ENCODE measurements around the gene PEX10. TPM values are rescaled to one million over a fixed set of nuclear protein-coding genes. Genes with fewer than 3 reads are reported as not detected.

Gene PEX10
- total RNA-seq, 1 donor from 2014 or later = 15.8 TPM

- no peak overlapping the region for H3K27ac ChIP-seq (replicated peaks)
Measured at GRCh38 chr1:2375923-2376260, 36.5 kb downstream of the PEX10 start.

GRCh38 chr1:2375246-2375922 lies 37.0 kb downstream of the PEX10 start:
- H3K36me3 ChIP-seq = no peaks in the 10 kb centered on the region
- intact Hi-C loops (cut with micrococcal nuclease) = no loop called here
- no peak for DNase-seq
- H3K4me3 ChIP-seq = no peak overlapping the region
- no peaks in the 10 kb centered on the region for H3K27me3 ChIP-seq (ENCODE audit: low read depth)
- H3K27ac ChIP-seq (replicated peaks) = no peak overlapping the region
- TF ChIP-seq CTCF (IDR thresholded peaks at IDR 0.05; ENCODE audit: borderline replicate concordance) = no peak
- H3K9me3 ChIP-seq (replicated peaks) = no peaks in the 10 kb centered on the region
- H3K4me1 ChIP-seq = no peaks in the 10 kb centered on the region

More at GRCh38 chr1:2375923-2376260, 36.5 kb downstream of the PEX10 start:
- no peak for TF ChIP-seq CTCF (IDR thresholded peaks at IDR 0.05; ENCODE audit: borderline replicate concordance)
- H3K4me3 ChIP-seq = no peak overlapping the region
- H3K9me3 ChIP-seq (replicated peaks) = no peaks in the 10 kb centered on the region
- no peak for DNase-seq
- H3K36me3 ChIP-seq = no peaks in the 10 kb centered on the region
- H3K27me3 ChIP-seq (ENCODE audit: low read depth) = no peaks in the 10 kb centered on the region
- intact Hi-C loops (cut with micrococcal nuclease) = no loop called here
- H3K4me1 ChIP-seq = peaks cover under 1% of the 10 kb centered on the region

- no peak overlapping the region for H3K27ac ChIP-seq (replicated peaks)
- H3K4me1 ChIP-seq = no peaks in the 10 kb centered on the region
- no peaks in the 10 kb centered on the region for H3K9me3 ChIP-seq (replicated peaks)
- no peaks in the 10 kb centered on the region for H3K36me3 ChIP-seq
- no peaks in the 10 kb centered on the region for H3K27me3 ChIP-seq (ENCODE audit: low read depth)
- intact Hi-C loops (cut with micrococcal nuclease) = no loop called here
- no peak overlapping the region for H3K4me3 ChIP-seq
- TF ChIP-seq CTCF (IDR thresholded peaks at IDR 0.05; ENCODE audit: borderline replicate concordance) = no peak
- DNase-seq = no peak
Measured at GRCh38 chr1:2374252-2375155, 37.9 kb downstream of the PEX10 start.

GRCh38 chr1:2373551-2374251 lies 38.7 kb downstream of the PEX10 start:
- no peak for TF ChIP-seq CTCF (IDR thresholded peaks at IDR 0.05; ENCODE audit: borderline replicate concordance)
- no peaks in the 10 kb centered on the region for H3K36me3 ChIP-seq
- no peaks in the 10 kb centered on the region for H3K4me1 ChIP-seq
- DNase-seq = no peak
- no peaks in the 10 kb centered on the region for H3K27me3 ChIP-seq (ENCODE audit: low read depth)
- no peaks in the 10 kb centered on the region for H3K9me3 ChIP-seq (replicated peaks)
- intact Hi-C loops (cut with micrococcal nuclease) = no loop called here
- H3K4me3 ChIP-seq = no peak overlapping the region
- no peak overlapping the region for H3K27ac ChIP-seq (replicated peaks)
